Cardiac fibroblast (primary cell): ENCODE data around the gene PIK3R1.

Experiments used
- DNase-seq, 2 donors: peaks; one replicate each; pipeline versions ENCODE4 v3.0.0 to v3.0.0-alpha.2; 2010; ENCODE audit warnings: low read depth in 2 of 2
- H3K4me3 ChIP-seq, 2 donors: replicated peaks in 1 of 2; 1 replicate in 1 of 2; 2 replicates in 1 of 2; pipeline ENCODE4 v1.5.1; 2011; ENCODE audit warnings: low read depth in 2 of 2, low read length in 2 of 2, mild to moderate bottlenecking in 2 of 2, moderate library complexity in 1 of 2
- TF ChIP-seq, protein P1 (sequence below): IDR thresholded peaks from one replicate; pipeline ENCODE4 v1.5.1; 2011; ENCODE audit warnings: low read depth, mild to moderate bottlenecking, low read length, inconsistent platforms

PIK3R1 gene

GRCh38 chr5:68176253-68176652 is 39.3 kb upstream of the PIK3R1 start:
- no peak for DNase-seq
- TF ChIP-seq, protein P1, sequence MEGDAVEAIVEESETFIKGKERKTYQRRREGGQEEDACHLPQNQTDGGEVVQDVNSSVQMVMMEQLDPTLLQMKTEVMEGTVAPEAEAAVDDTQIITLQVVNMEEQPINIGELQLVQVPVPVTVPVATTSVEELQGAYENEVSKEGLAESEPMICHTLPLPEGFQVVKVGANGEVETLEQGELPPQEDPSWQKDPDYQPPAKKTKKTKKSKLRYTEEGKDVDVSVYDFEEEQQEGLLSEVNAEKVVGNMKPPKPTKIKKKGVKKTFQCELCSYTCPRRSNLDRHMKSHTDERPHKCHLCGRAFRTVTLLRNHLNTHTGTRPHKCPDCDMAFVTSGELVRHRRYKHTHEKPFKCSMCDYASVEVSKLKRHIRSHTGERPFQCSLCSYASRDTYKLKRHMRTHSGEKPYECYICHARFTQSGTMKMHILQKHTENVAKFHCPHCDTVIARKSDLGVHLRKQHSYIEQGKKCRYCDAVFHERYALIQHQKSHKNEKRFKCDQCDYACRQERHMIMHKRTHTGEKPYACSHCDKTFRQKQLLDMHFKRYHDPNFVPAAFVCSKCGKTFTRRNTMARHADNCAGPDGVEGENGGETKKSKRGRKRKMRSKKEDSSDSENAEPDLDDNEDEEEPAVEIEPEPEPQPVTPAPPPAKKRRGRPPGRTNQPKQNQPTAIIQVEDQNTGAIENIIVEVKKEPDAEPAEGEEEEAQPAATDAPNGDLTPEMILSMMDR: no peak
- H3K4me3 ChIP-seq: no peak overlapping the region

- TF ChIP-seq, protein P1: no peak
- no peak overlapping the region for H3K4me3 ChIP-seq
- DNase-seq: no peak
Measured at GRCh38 chr5:68176802-68177479, 38.6 kb upstream of the PIK3R1 start.

- H3K4me3 ChIP-seq: no peak overlapping the region
- no peak for DNase-seq
- TF ChIP-seq, protein P1: no peak
Measured at GRCh38 chr5:68177676-68178075, 37.9 kb upstream of the PIK3R1 start.

DNA sequence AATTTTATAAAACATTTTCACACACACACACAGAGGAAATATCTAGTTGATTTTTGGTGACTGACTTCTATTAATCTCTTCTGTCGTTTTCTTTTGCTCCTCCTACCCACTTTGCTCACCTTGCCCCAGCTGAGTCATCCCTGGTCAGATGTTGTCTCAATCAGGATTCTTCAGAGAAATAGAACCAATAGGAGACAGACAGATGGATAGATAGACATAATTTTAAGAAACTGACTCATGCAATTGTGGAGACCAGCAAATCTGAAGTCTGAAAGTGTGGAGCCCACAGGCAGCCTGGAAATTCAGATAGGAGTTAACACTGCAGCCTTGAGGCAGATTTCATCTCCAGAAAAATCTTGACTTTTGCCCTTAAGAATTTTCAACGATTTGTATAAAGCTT is 37.0 kb upstream of the PIK3R1 start:
- peak in 1 of 2 donors; percentile 19 for DNase-seq
- no peak overlapping the region for H3K4me3 ChIP-seq
- TF ChIP-seq, protein P1: no peak

DNA sequence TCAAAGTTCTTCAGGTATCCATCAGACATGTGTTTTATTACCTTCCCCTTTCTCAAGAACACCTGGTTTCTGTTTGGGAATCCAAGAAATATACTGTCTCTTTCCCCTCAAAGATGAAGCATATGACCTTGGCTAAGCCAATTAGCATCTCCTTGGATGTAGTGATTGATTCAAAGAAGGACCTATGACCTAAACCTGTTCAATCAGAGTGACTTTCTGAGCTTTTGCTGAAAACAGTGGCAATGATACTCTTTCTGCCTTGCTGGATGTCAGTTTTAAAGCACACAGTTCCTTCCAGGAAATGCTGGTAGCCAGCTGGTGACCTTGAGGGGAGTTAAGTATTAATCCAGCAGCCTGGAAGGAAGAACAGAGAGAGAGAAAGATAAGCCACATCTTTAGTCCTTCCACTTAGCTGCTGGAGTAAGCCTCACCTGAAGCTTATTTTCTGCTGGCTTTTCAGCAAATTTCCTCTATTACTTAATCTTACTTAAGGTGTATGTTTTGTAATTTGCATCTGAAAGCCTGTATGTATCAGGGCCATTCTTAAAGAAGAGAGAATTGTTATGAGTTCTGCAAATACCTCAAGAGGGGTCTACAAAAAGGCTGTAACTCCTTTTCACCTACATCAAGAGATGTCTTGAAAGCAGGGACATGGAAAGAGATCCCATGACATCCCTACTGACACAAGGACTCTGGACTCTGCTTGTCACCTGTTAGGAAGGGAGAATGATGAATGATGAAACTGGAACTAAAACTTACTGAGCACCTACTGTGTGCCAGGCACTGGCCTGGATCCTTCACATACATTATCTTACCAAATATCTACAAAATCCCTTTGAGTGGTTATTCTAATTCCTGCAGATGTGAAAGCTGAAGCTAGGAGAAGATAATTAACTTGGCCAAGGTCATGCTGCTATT is 35.2 kb upstream of the PIK3R1 start:
- no peak overlapping the region for H3K4me3 ChIP-seq
- TF ChIP-seq, protein P1: no peak
- no peak for DNase-seq

- no peak for DNase-seq
- TF ChIP-seq, protein P1: no peak
- no peak overlapping the region for H3K4me3 ChIP-seq
Measured at GRCh38 chr5:68181039-68181599, 34.4 kb upstream of the PIK3R1 start.
